Mucosa of descending colon (tissue), 3 donors: ENCODE results near the gene ALG9. TPM values are rescaled to one million over a fixed set of nuclear protein-coding genes. Genes with fewer than 3 reads are reported as not detected.

Experiments used
- ATAC-seq: fragments of 200-7000 bp; cut with Tn5 transposase; one replicate; pipeline ENCODE4 v1.9.1; 2020; ENCODE audit warnings: mild to moderate bottlenecking, moderate library complexity
- DNase-seq, 3 donors: peaks; one replicate each; pipeline ENCODE4 v3.0.0-alpha.2; 2020
- H3K36me3 ChIP-seq: fragments of 200-600 bp; one replicate; pipeline ENCODE4 v1.8.0; 2021; ENCODE audit warnings: low read depth, mild to moderate bottlenecking
- H3K4me1 ChIP-seq: fragments of 200-600 bp; one replicate; pipeline ENCODE4 v1.8.0; 2021; ENCODE audit warnings: low read depth, mild to moderate bottlenecking
- H3K4me3 ChIP-seq: fragments of 200-600 bp; one replicate; pipeline ENCODE4 v1.8.0; 2021; ENCODE audit warnings: mild to moderate bottlenecking
- H3K9me3 ChIP-seq: fragments of 200-600 bp; one replicate; pipeline ENCODE4 v1.8.0; 2021; ENCODE audit warnings: mild to moderate bottlenecking
- intact Hi-C, 2 donors: fragments of 100-400 bp; cut with DNase I in 1 of 2; cut with micrococcal nuclease in 1 of 2; formaldehyde crosslinking; loops; one replicate each; pipeline versions ENCODE4 v1.11.0 to v1.11.1; 2022; cut with DNase I, micrococcal nuclease
- total RNA-seq, 3 donors: library from RNA; stranded (reverse); fragmentation: NEBNext Ultra II Directional in 2 of 3; extraction: Animal tissue kit (Norgen Biotek cat#: 25700) in 2 of 3; gene quantifications; one replicate each; pipeline versions ENCODE4 v1.2.1 to v1.2.4, GENCODE V29; 2021 to 2023
- TF ChIP-seq, protein P1 (sequence below): fragments of 200-600 bp; IDR thresholded peaks from one replicate; pipeline ENCODE4 v1.8.0; 2022; ENCODE audit warnings: antibody characterized with exemption, mild to moderate bottlenecking
- donor health status: DM: no; HTN: no; CAD: no; lungs with moderate emphysema.
- donor health status: DM: no; HTN: no; CAD: no.
- donor health status: DM: no; HTN: yes; CAD: no.

Gene ALG9
- total RNA-seq, 3 donors from 2014 or later, result 16.7 to 29.3 (median 21.1) TPM

DNA sequence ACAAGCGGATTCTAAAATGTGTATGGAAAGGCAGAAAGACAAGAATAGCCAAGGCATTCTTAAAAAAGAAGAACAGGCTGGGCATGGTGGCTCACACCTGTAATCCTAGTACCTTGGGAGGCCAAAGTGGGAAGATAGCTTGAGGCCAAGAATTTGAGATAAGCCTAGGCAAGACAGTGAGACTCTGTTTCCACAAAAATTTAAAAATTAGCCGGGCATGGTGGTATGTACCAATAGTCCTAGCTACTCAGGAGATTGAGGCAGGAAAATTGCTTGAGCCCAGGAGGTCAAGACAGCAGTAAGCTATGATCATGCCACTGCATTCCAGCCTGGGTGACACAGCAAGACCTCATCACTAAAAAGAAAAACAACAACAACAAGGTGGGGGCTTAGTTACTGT, 59.2 kb downstream of the ALG9 start:
- DNase-seq (no peak), ATAC-seq (no peak)
- TF ChIP-seq, protein P1, sequence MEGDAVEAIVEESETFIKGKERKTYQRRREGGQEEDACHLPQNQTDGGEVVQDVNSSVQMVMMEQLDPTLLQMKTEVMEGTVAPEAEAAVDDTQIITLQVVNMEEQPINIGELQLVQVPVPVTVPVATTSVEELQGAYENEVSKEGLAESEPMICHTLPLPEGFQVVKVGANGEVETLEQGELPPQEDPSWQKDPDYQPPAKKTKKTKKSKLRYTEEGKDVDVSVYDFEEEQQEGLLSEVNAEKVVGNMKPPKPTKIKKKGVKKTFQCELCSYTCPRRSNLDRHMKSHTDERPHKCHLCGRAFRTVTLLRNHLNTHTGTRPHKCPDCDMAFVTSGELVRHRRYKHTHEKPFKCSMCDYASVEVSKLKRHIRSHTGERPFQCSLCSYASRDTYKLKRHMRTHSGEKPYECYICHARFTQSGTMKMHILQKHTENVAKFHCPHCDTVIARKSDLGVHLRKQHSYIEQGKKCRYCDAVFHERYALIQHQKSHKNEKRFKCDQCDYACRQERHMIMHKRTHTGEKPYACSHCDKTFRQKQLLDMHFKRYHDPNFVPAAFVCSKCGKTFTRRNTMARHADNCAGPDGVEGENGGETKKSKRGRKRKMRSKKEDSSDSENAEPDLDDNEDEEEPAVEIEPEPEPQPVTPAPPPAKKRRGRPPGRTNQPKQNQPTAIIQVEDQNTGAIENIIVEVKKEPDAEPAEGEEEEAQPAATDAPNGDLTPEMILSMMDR, result no peak
- H3K36me3 ChIP-seq, result no peaks in the 10 kb centered on the region
- intact Hi-C loops, result no loop called here
- no peak overlapping the region for H3K4me3 ChIP-seq
- H3K9me3 ChIP-seq, result no peaks in the 10 kb centered on the region
- no peaks in the 10 kb centered on the region for H3K4me1 ChIP-seq

DNA sequence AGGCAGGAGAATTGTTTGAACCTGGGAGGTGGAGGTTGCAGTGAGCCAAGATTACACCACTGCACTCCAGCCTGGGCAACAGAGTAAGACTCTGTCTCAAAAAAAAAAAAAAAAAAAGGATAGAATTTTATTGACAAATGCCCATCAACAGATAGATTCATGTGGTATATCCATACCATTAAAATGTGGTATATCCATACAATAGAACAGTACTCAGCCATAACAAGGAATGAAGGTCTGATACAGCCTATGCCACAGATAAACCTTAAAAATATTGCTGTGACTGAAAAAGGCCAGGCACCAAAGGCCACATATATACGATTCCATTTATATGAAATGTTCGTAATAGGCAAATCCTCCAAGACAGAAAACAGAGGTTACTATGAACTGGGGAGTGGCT, 59.9 kb downstream of the ALG9 start:
- no peak for DNase-seq
- ATAC-seq, result no peak
- H3K4me1 ChIP-seq, result no peaks in the 10 kb centered on the region
- H3K4me3 ChIP-seq, result no peak overlapping the region
- TF ChIP-seq, protein P1, result no peak
- intact Hi-C loops, result no loop called here
- H3K9me3 ChIP-seq, result no peaks in the 10 kb centered on the region
- H3K36me3 ChIP-seq, result no peaks in the 10 kb centered on the region

DNA sequence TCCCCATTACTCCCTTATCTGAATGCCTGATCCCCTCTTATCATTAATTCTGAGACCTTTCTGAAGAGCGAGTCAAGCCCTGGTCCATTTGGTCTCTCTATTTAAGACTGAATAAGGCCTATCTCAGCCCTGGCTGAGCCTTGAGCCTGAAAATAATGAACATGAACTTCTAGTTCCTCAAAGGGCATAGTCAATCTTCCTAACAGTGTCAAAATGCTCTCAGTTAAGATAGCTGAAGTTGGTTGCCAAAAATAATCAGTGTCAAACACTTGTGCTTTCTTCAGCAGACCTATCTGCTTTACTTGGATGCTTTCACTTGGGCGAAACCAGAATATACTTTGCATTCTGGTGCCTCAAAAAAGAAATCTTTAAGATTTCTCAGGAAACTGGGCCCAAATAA, 62.5 kb downstream of the ALG9 start:
- DNase-seq, result no peak
- no peak for ATAC-seq
- Histone ChIP-seq H3K36me3 (no peaks in the 10 kb centered on the region), H3K4me3 (no peak overlapping the region), H3K9me3 (no peaks in the 10 kb centered on the region), H3K4me1 (no peaks in the 10 kb centered on the region)
- TF ChIP-seq, protein P1, result no peak
- intact Hi-C loops, result no loop called here

DNA sequence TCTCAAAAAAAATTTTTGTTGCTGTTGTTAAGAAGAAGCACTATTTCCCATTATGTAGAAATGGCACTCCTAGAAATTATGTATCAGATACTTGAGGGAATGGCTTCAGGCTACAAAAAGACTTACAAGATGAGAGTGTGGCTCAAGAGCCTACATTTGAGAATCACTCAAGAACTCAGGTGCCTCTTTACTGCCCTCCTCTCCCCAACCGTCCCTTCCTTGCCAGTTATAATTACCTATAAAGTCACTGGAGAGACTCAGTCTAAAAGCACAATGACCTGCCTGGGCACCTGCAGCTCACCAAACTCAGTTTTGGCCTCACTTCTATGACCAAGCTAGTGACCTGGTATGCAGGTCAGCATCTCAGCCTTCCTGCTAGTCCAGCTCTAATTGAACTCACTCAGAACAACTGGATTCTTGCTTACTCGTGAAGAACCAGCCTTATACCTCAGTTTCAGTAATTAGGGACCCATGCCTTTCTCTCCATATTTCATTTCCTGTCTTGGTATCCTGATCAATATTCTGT, 63.3 kb downstream of the ALG9 start:
- no peak overlapping the region for H3K4me3 ChIP-seq
- intact Hi-C loops, result no loop called here
- H3K4me1 ChIP-seq, result no peaks in the 10 kb centered on the region
- TF ChIP-seq, protein P1, result no peak
- no peaks in the 10 kb centered on the region for H3K9me3 ChIP-seq
- ATAC-seq (no peak), DNase-seq (no peak)
- H3K36me3 ChIP-seq, result no peaks in the 10 kb centered on the region

DNA sequence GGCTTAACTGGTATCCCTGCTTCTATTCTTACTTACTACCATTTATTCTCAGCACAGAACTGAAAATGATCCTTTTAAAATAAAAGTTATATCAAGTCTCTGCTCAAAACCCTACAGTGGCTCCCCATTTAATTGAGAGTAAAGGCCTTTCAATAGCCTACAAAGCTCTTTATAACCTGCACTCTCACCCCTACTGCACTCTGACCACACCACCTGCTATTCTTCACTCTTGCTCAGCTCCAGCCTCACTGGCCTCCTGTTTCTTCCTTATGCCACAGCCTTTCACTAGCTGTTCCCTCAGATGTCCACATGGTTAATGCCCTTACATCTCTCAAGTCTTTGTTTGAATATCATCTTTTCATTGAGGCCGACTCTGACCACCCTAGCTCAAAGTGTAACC, 64.3 kb downstream of the ALG9 start:
- Histone ChIP-seq H3K4me3 (no peak overlapping the region), H3K36me3 (no peaks in the 10 kb centered on the region), H3K4me1 (no peaks in the 10 kb centered on the region), H3K9me3 (no peaks in the 10 kb centered on the region)
- TF ChIP-seq, protein P1, result no peak
- intact Hi-C loops, result no loop called here
- ATAC-seq, result no peak
- DNase-seq, result no peak

DNA sequence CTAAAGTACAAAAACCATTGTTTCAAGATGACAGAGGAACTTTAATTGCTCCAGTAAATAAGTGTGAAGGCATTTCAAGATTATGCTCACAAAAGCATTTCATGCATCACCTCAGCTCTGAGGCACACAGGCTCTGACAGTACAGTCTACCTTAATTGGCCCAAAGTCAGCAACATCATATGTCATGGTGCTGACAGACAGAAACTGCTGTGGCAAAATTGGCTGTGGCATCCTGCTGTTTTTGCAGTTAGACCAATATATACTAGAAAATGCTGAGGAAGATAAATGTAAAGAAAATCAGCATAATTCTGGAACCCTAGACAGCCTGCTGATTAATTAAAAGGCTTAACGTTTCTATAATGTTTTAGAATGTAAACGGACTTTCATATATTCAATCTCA, 70.2 kb downstream of the ALG9 start:
- ATAC-seq, result no peak
- Histone ChIP-seq H3K9me3 (peaks cover 9% of the 10 kb centered on the region), H3K4me1 (no peaks in the 10 kb centered on the region), H3K4me3 (no peak overlapping the region), H3K36me3 (no peaks in the 10 kb centered on the region)
- TF ChIP-seq, protein P1, result no peak
- DNase-seq, result no peak
- intact Hi-C loops, result no loop called here
